ENCODE data around the gene STEEP1.

DNA sequence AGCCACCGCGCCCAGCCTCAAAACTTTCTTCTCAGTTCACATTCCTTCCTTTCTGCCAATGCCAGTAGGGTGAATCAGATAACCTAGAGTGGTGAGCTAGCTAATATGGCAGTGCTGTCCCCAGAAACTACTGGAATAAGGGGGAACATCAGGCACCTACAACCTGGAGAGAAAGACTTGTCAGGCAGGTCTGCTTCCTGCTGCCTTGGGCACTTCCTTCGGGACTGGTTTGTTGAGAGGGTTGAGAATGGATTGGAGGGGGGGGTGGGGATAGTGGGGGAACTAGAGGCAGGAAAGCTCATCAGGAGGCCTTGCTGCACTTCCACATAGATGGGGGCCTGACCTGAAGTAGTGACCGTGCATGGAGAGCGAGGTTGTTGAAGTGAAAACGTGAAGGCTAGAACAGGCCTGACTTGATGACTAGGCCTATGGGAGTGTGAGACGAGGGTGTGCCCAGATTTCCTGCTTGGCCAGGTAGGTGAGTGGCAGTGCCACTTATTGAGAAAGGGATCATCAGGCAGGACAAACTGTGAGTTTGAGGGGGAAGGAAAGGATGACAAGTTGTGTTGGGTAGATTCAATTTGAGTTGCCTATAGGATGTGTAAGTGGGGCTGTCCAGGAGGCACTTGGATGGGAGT, 63.6 kb downstream of the STEEP1 start:
- TF ChIP-seq CTCF (IDR thresholded peaks at IDR 0.05) (no peak), POLR2A (IDR thresholded peaks at IDR 0.05) (no peak)

Measured in right lobe of liver (tissue), 4 donors.